ENCODE data around the gene ACTL8. TPM values are rescaled to one million over a fixed set of nuclear protein-coding genes. Genes with fewer than 3 reads are reported as not detected.

Gene ACTL8
- total RNA-seq, 1 experiment from 2014 or later = not detected

DNA sequence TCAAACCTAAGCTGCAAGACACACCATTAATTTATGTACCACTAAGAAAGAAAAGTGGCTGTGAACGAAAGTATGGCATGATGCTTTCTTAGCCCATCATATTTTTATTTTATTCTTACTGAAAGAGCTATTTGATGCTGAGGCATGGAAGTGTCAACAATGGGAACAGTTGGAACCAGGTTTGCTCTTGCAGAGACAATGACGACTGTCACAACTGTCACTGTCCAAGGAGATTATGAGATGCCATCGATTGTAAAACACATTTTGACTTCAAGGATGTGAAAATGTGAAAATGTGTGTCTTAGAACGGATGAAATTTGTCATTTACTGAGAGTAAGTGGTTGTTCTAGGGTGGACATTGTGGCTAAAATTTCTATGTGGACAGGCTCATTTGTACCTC, 2.8 kb upstream of the ACTL8 start:
- H3K4me3 Mint-ChIP-seq (ENCODE audit: low read depth, unreplicated experiment) = no peak overlapping the region
- no peak for TF ChIP-seq CTCF (IDR thresholded peaks at IDR 0.05; ENCODE audit: unreplicated experiment)
- DNase-seq = no peak
- H3K27me3 Mint-ChIP-seq (ENCODE audit: unreplicated experiment) = peaks cover 34% of the 10 kb centered on the region
- no peaks in the 10 kb centered on the region for H3K36me3 Mint-ChIP-seq (ENCODE audit: insufficient read depth, unreplicated experiment)
- intact Hi-C loops (cut with micrococcal nuclease; ENCODE audit: unreplicated experiment) = no loop called here
- H3K4me1 Mint-ChIP-seq (ENCODE audit: low read depth, unreplicated experiment) = no peaks in the 10 kb centered on the region
- H3K27ac Mint-ChIP-seq (ENCODE audit: unreplicated experiment) = no peak overlapping the region
- BruUV-seq (replicated peaks) = no TSS peak
- CTCF ChIA-PET = interaction anchor here (0.6 kb wide), 1 partner anchor 11 kb away, joined by 8 read pairs; no protein-coding TSS in a partner anchor
- H3K9me3 Mint-ChIP-seq (ENCODE audit: low read depth, unreplicated experiment) = no peaks in the 10 kb centered on the region

DNA sequence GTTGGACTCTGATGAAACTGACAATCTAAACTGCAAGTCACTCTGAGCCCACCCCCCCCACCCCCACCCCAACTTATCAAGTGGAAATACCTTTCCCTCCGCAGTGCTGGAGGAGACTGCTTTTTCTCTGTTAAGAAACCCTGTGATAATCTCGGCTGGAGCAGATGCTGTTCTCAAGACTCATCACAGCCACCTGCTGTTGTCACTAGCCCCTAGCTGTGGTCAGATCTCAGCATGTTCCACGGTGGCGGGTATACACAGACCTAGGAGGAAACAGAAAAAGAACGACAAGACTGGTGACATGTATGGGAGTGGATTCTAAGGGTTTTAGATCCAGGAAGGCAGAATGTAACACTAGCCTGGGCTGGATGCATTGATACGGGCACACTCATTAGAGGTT, 2.3 kb downstream of the ACTL8 start:
- no peak overlapping the region for H3K4me3 Mint-ChIP-seq (ENCODE audit: low read depth, unreplicated experiment)
- no peaks in the 10 kb centered on the region for H3K9me3 Mint-ChIP-seq (ENCODE audit: low read depth, unreplicated experiment)
- no peak for DNase-seq
- no peaks in the 10 kb centered on the region for H3K36me3 Mint-ChIP-seq (ENCODE audit: insufficient read depth, unreplicated experiment)
- CTCF ChIA-PET = no interaction called here
- no TSS peak for BruUV-seq (replicated peaks)
- H3K27ac Mint-ChIP-seq (ENCODE audit: unreplicated experiment) = no peak overlapping the region
- TF ChIP-seq CTCF (IDR thresholded peaks at IDR 0.05; ENCODE audit: unreplicated experiment) = no peak
- peaks cover 38% of the 10 kb centered on the region for H3K27me3 Mint-ChIP-seq (ENCODE audit: unreplicated experiment)
- H3K4me1 Mint-ChIP-seq (ENCODE audit: low read depth, unreplicated experiment) = no peaks in the 10 kb centered on the region
- intact Hi-C loops (cut with micrococcal nuclease; ENCODE audit: unreplicated experiment) = no loop called here

DNA sequence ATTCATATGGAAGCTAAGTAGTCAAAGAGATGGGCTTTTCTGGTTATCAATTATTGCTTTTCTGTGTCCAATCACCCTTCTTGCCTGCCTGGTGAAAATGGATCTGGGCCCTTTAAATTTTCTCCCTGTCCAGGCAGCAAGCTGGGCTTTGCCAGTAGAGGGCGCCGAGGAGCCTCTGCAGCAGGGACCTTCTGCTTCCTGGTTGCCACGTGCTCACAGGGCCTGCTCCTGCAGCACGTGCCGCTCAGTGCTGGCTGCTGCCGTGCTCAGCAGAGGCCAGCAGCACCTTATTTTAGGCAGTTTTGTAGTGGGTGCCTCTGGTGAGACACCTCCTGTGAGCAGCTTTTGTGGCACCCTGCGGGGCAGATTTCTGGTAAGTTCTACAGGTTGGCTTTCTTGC, 4.0 kb downstream of the ACTL8 start:
- peak; percentile 31 for TF ChIP-seq CTCF (IDR thresholded peaks at IDR 0.05; ENCODE audit: unreplicated experiment)
- Mint-ChIP-seq H3K4me3 (ENCODE audit: low read depth, unreplicated experiment) (no peak overlapping the region), H3K27me3 (ENCODE audit: unreplicated experiment) (peaks cover 41% of the 10 kb centered on the region), H3K27ac (ENCODE audit: unreplicated experiment) (no peak overlapping the region), H3K9me3 (ENCODE audit: low read depth, unreplicated experiment) (no peaks in the 10 kb centered on the region), H3K4me1 (ENCODE audit: low read depth, unreplicated experiment) (no peaks in the 10 kb centered on the region), H3K36me3 (ENCODE audit: insufficient read depth, unreplicated experiment) (no peaks in the 10 kb centered on the region)
- no TSS peak for BruUV-seq (replicated peaks)
- CTCF ChIA-PET = no interaction called here
- peak; percentile 37 for DNase-seq
- intact Hi-C loops (cut with micrococcal nuclease; ENCODE audit: unreplicated experiment) = no loop called here

DNA sequence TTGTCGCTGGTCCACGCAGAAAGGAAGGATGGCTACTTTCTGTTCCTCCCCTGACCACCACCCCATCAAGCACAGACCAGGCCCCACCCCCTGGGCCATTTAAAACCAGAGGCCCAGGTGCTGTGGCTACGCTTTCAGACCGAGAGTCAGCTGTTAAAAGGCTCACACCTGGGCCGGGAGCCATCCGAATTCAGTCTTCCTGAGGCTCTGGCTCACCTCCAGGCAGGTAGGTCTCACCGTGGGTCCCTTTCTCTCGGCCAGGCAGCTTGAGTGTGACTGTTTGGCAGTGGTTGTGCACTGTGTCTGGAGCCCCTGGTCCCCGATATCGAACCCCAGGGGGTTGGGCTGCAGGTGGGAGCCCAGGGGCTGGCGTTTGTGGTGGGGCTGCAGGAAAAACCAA, 7.2 kb downstream of the ACTL8 start:
- TF ChIP-seq CTCF (IDR thresholded peaks at IDR 0.05; ENCODE audit: unreplicated experiment) = no peak
- CTCF ChIA-PET = no interaction called here
- BruUV-seq (replicated peaks) = no TSS peak
- Mint-ChIP-seq H3K9me3 (ENCODE audit: low read depth, unreplicated experiment) (no peaks in the 10 kb centered on the region), H3K4me1 (ENCODE audit: low read depth, unreplicated experiment) (no peaks in the 10 kb centered on the region), H3K36me3 (ENCODE audit: insufficient read depth, unreplicated experiment) (no peaks in the 10 kb centered on the region), H3K27ac (ENCODE audit: unreplicated experiment) (no peak overlapping the region), H3K4me3 (ENCODE audit: low read depth, unreplicated experiment) (no peak overlapping the region), H3K27me3 (ENCODE audit: unreplicated experiment) (peaks cover 73% of the 10 kb centered on the region)
- DNase-seq = no peak
- intact Hi-C loops (cut with micrococcal nuclease; ENCODE audit: unreplicated experiment) = no loop called here
